Pons (tissue), 1 donor: Measurements from ENCODE around the gene TTC32.

Source experiments
- DNase-seq: peaks from one replicate; pipeline ENCODE4 v3.0.0-alpha.2; 2016; ENCODE audit warnings: low spot score

Gene TTC32

GRCh38 chr2:19876751-19877150 lies 25.0 kb downstream of the TTC32 start:
- DNase-seq, result no peak

GRCh38 chr2:19875280-19875679 lies 26.5 kb downstream of the TTC32 start:
- DNase-seq, result no peak

- DNase-seq, result no peak
Observed at GRCh38 chr2:19874726-19875125, 27.1 kb downstream of the TTC32 start.

GRCh38 chr2:19873014-19873413 lies 28.8 kb downstream of the TTC32 start:
- DNase-seq, result no peak

- DNase-seq, result no peak
Observed at GRCh38 chr2:19872302-19872701, 29.5 kb downstream of the TTC32 start.

GRCh38 chr2:19871836-19872235 lies 29.9 kb downstream of the TTC32 start:
- DNase-seq, result no peak

- no peak for DNase-seq
Observed at GRCh38 chr2:19870792-19871191, 31.0 kb downstream of the TTC32 start.

GRCh38 chr2:19868701-19869580 lies 32.8 kb downstream of the TTC32 start:
- DNase-seq, result no peak

- no peak for DNase-seq
Observed at GRCh38 chr2:19868224-19868623, 33.6 kb downstream of the TTC32 start.

- no peak for DNase-seq
Observed at GRCh38 chr2:19866771-19867170, 35.0 kb downstream of the TTC32 start.

- no peak for DNase-seq
Observed at GRCh38 chr2:19865151-19865550, 36.6 kb downstream of the TTC32 start.

GRCh38 chr2:19864381-19864780 lies 37.4 kb downstream of the TTC32 start:
- no peak for DNase-seq

GRCh38 chr2:19863303-19864041 lies 38.3 kb downstream of the TTC32 start:
- peak; percentile 27 for DNase-seq

GRCh38 chr2:19861813-19862212 lies 40.0 kb downstream of the TTC32 start:
- DNase-seq, result no peak

GRCh38 chr2:19860022-19860421 lies 41.8 kb downstream of the TTC32 start:
- peak; percentile 24 for DNase-seq

GRCh38 chr2:19859565-19859964 lies 42.2 kb downstream of the TTC32 start:
- no peak for DNase-seq

- DNase-seq, result no peak
Observed at GRCh38 chr2:19857806-19858205, 44.0 kb downstream of the TTC32 start.

GRCh38 chr2:19857100-19857499 lies 44.7 kb downstream of the TTC32 start:
- DNase-seq, result no peak

- no peak for DNase-seq
Observed at GRCh38 chr2:19855542-19856431, 46.0 kb downstream of the TTC32 start.

- no peak for DNase-seq
Observed at GRCh38 chr2:19854596-19855541, 46.9 kb downstream of the TTC32 start.

- no peak for DNase-seq
Observed at GRCh38 chr2:19851116-19851695, 50.6 kb downstream of the TTC32 start.
